Activated T-helper 1 cell treated with anti-CD3 and anti-CD28 coated beads, Interleukin-2, amount 50 U/mL, for 16 hours (primary cell): ENCODE results near the gene MAFF.

Source experiments
- DNase-seq, 2 donors: peaks; one replicate each; pipeline ENCODE4 v3.0.0-alpha.2; 2020; ENCODE audit warnings: low read depth in 1 of 2, low spot score in 1 of 2

The MAFF gene

GRCh38 chr22:38203090-38203810 lies 1.5 kb downstream of the MAFF start:
- no peak for DNase-seq

GRCh38 chr22:38203855-38204514 lies 2.2 kb downstream of the MAFF start:
- DNase-seq, result no peak

GRCh38 chr22:38204784-38205183 lies 3.0 kb downstream of the MAFF start:
- DNase-seq, result no peak

- DNase-seq, result no peak
Measured at GRCh38 chr22:38205261-38206128, 3.7 kb downstream of the MAFF start.

- DNase-seq, result no peak
Measured at GRCh38 chr22:38207898-38208432, 6.2 kb downstream of the MAFF start.

- DNase-seq, result no peak
Measured at GRCh38 chr22:38208551-38208968, 6.8 kb downstream of the MAFF start.

GRCh38 chr22:38211556-38211955 lies 9.8 kb downstream of the MAFF start:
- DNase-seq, result no peak

- no peak for DNase-seq
Measured at GRCh38 chr22:38212442-38212841, 10.6 kb downstream of the MAFF start.

GRCh38 chr22:38213319-38213989 lies 11.7 kb downstream of the MAFF start:
- no peak for DNase-seq

GRCh38 chr22:38213990-38214301 lies 12.2 kb downstream of the MAFF start:
- DNase-seq, result no peak

GRCh38 chr22:38214302-38215056 lies 12.7 kb downstream of the MAFF start:
- peak; percentile 53 to 63 for DNase-seq

GRCh38 chr22:38215156-38216038 lies 13.6 kb downstream of the MAFF start:
- DNase-seq, result no peak

GRCh38 chr22:38218661-38219622 lies 17.1 kb downstream of the MAFF start:
- peak in 1 of 2 donors; percentile 36 for DNase-seq

- no peak for DNase-seq
Measured at GRCh38 chr22:38219632-38220031, 17.8 kb downstream of the MAFF start.

GRCh38 chr22:38220163-38220562 lies 18.4 kb downstream of the MAFF start:
- no peak for DNase-seq

- DNase-seq, result no peak
Measured at GRCh38 chr22:38220653-38221386, 19.0 kb downstream of the MAFF start.

GRCh38 chr22:38221407-38221806 lies 19.6 kb downstream of the MAFF start:
- no peak for DNase-seq
